ENCODE measurements around the gene ATG4B.

Gene ATG4B

GRCh38 chr2:241609859-241610793, 27.4 kb upstream of the ATG4B start:
- TF ChIP-seq, protein P1, sequence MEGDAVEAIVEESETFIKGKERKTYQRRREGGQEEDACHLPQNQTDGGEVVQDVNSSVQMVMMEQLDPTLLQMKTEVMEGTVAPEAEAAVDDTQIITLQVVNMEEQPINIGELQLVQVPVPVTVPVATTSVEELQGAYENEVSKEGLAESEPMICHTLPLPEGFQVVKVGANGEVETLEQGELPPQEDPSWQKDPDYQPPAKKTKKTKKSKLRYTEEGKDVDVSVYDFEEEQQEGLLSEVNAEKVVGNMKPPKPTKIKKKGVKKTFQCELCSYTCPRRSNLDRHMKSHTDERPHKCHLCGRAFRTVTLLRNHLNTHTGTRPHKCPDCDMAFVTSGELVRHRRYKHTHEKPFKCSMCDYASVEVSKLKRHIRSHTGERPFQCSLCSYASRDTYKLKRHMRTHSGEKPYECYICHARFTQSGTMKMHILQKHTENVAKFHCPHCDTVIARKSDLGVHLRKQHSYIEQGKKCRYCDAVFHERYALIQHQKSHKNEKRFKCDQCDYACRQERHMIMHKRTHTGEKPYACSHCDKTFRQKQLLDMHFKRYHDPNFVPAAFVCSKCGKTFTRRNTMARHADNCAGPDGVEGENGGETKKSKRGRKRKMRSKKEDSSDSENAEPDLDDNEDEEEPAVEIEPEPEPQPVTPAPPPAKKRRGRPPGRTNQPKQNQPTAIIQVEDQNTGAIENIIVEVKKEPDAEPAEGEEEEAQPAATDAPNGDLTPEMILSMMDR (IDR thresholded peaks at IDR 0.05), result no peak

- TF ChIP-seq, protein P1 (IDR thresholded peaks at IDR 0.05), result no peak
These were observed 26.4 kb upstream of the ATG4B start for GRCh38 chr2:241611062-241611461.

- TF ChIP-seq, protein P1 (IDR thresholded peaks at IDR 0.05), result no peak
These were observed 25.1 kb upstream of the ATG4B start for GRCh38 chr2:241612156-241613016.

DNA sequence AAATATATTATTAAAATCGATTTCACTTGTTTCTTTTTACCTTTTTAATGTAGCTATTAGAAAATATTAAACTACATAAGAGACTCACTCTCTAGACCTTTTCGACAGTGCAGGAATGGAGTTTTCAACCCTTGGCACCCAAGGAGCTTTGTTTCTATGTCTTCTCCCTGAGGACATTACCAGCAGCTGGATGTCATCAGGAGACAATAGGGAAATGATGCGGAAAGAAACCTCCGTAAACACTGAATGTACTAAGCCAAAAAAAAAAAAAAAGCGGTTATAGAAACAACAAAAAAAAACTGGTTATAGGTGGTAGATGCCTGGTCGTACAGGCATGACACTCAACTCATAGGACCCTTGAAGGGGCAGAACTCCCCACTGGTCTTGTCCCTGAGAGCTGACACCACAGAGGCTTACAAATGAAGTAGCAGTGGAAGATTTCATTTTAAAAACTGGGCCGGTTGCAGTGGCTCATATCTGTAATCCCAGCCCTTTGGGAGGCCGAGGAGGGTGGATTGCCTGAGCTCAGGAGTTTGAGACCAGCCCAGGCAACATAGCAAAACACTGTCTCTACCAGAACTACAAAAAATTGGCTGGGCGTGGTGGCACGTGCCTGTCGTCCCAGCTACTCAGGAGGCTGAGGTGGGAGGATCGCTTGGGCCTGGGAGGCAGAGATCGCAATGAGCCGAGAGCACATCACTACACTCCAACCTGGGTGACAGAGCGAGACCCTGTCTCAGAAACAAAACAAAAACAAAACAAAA, 24.3 kb upstream of the ATG4B start:
- TF ChIP-seq, protein P1 (IDR thresholded peaks at IDR 0.05), result no peak

- TF ChIP-seq, protein P1 (IDR thresholded peaks at IDR 0.05), result no peak
These were observed 22.5 kb upstream of the ATG4B start for GRCh38 chr2:241615041-241615440.

GRCh38 chr2:241615522-241616052, 21.9 kb upstream of the ATG4B start:
- TF ChIP-seq, protein P1 (IDR thresholded peaks at IDR 0.05), result no peak
